Choroid plexus epithelial cell (primary cell): ENCODE measurements around the gene ADA.

Source experiments
- DNase-seq: peaks from one replicate; pipeline ENCODE4 v3.0.0-alpha.2; 2010; ENCODE audit warnings: low read depth
- H3K4me3 ChIP-seq: 2 replicates; pipeline ENCODE4 v1.5.1; 2011; ENCODE audit warnings: low read depth, mild to moderate bottlenecking, control low read depth, low read length, moderate library complexity
- TF ChIP-seq, protein P1 (sequence below): conservative IDR thresholded peaks from 2 replicates; pipeline ENCODE4 v1.5.1; 2011; ENCODE audit warnings: low read depth, mild to moderate bottlenecking, control low read depth, inconsistent platforms, low read length, moderate library complexity

The ADA gene

DNA sequence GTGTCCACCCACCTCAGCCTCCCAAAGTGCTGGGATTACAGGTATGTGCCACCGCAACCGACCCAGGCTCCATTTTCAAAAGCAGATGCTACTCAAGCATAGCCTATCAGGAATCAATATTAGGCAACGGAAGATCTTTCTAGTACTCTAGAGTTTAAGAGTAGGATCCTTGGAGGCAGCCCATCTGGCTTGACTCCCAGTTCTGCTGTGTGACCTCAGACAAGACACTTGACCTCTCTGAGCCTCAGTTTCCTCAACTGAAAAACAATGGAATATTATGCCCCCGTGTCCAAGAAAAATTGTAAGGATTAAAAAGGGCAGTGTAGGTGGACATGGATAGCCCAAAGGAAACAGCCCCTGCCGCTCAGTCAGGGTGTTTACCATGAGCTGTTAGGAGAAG is 14.5 kb downstream of the ADA start:
- no peak overlapping the region for H3K4me3 ChIP-seq
- DNase-seq: no peak
- TF ChIP-seq, protein P1, sequence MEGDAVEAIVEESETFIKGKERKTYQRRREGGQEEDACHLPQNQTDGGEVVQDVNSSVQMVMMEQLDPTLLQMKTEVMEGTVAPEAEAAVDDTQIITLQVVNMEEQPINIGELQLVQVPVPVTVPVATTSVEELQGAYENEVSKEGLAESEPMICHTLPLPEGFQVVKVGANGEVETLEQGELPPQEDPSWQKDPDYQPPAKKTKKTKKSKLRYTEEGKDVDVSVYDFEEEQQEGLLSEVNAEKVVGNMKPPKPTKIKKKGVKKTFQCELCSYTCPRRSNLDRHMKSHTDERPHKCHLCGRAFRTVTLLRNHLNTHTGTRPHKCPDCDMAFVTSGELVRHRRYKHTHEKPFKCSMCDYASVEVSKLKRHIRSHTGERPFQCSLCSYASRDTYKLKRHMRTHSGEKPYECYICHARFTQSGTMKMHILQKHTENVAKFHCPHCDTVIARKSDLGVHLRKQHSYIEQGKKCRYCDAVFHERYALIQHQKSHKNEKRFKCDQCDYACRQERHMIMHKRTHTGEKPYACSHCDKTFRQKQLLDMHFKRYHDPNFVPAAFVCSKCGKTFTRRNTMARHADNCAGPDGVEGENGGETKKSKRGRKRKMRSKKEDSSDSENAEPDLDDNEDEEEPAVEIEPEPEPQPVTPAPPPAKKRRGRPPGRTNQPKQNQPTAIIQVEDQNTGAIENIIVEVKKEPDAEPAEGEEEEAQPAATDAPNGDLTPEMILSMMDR: no peak

DNA sequence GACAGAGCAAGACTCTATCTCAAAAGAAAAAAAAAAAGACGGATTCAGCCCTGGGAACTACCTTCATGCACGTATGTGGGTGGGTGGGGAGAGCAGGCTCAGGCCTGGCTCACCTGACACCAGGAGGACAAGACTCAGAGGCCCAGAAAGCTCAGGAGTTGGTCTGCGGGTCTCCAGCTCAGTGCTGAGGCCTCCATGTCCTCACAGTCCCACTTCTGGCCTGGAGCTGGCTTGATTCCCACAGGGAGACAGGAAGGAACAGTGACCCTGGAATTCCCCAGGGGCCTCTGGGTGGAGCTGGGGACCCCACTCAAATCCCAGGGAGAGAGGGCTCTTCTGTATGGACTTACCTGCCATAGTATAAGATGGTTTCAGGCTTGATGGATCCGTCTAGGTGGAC is 15.6 kb downstream of the ADA start:
- DNase-seq: no peak
- TF ChIP-seq, protein P1: no peak
- no peak overlapping the region for H3K4me3 ChIP-seq

DNA sequence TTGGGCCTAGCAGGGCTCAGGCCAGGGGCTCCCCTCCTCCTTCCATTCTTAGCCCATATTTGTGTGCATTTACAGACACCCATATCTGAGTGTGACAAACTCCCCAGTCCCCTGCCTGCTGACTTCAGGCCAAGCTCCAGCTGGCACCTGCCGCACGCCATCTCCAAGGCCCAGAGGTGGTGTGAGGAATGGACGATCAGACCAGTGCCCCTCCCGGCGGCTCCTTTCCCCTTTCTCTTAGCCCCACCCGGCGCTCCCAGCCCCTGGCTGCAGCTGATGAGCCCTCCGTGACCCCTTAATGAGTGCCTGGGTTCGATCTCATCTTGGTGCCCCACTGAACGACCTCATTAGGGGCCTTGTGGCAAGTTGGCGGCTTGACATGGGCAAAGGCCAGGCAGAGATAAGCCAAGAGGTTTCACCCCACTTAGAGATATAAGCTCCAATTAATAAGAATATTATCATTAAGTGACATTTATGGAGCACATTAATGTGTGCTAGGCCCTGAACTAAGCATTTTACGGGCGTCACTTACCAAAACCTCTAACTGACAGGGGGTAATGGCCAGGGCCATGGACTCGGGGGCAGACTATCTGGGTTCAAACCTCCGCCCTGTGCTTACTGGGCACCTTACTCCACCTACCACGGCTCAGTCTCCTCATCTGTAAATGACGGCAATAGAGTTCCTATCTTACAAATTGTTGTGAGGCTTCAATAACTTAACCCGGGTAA is 17.5 kb downstream of the ADA start:
- DNase-seq: no peak
- TF ChIP-seq, protein P1: no peak
- no peak overlapping the region for H3K4me3 ChIP-seq

DNA sequence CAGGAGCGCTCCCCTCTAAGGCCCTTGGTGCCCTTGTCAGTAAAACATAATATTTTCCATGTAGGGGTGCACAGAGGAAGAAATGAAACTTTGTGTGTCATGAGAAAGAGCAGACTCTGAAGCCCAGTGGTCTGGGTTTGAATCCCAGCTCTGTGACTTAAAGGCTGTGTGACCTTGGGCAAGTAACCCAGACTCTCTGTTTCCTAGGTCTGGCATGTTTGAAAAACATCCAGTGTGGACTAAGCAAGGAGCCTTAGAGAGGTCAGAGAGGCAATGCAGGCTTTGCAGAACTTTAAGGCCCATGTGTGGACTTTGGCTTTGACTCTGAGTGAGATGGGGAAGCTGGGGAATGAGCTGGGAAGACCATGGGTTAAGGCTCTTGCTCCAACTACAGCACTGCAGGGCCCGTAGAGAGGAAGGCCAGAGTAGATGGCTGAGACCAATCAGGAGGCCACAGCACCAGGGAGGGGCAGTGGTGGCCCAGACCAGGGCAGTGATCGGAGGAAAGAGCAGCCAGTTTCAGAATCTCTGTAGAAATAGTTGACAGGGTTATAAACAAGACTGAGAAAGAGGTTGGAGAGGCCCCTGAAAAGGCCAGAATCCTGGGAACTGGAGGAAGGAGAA is 18.2 kb downstream of the ADA start:
- H3K4me3 ChIP-seq: no peak overlapping the region
- no peak for DNase-seq
- TF ChIP-seq, protein P1: no peak

DNA sequence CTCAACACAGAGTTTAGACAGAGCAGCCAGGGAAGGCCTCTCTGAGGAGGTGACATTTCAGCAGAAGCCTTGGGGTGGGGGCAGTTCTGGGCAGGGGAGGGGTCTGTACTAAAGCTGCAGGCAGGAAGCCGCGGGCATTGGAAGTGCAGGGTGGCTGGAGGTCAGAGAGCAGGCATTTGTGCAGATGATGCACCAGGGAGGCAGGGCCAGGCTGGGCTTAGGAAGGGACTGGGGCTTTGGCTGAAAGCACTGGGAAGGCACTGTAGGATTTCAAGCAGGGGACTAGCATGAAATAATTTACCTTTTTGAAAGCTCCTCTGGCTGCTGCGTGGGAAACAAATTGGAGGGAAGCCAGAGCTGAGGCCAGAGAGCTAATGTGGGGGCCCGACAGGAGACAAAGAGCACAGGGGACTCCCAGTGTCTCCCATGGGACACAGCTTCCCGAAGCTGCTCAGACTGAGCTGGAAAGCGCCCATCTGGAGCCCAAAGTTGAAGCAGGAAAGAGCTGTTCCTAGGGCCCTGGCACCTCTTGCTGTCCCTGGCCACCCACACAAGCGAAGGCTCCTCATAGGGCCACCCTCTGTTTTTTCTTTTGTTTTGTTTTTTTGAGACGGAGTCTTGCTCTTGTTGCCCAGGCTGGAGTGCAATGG is 19.3 kb downstream of the ADA start:
- no peak for DNase-seq
- TF ChIP-seq, protein P1: no peak
- H3K4me3 ChIP-seq: no peak overlapping the region

DNA sequence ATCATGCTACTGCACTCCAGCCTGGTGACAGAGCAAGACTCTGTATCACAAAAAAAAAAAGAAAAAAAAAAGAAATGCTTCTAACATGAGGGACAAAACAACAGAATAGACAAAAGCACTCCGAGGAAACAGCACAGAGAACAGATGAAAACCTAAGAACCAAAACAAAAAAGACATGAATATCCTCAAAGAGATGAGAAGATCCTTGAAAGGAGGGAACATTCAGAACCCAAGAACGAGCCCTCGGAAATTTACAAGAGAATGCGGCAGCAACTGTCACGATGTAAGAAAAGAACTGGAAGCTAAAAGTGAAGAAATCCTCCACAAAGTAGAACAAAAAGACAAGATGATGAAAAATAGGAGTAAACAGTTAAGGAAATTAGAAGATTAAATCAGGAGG is 21.2 kb downstream of the ADA start:
- no peak overlapping the region for H3K4me3 ChIP-seq
- TF ChIP-seq, protein P1: no peak

DNA sequence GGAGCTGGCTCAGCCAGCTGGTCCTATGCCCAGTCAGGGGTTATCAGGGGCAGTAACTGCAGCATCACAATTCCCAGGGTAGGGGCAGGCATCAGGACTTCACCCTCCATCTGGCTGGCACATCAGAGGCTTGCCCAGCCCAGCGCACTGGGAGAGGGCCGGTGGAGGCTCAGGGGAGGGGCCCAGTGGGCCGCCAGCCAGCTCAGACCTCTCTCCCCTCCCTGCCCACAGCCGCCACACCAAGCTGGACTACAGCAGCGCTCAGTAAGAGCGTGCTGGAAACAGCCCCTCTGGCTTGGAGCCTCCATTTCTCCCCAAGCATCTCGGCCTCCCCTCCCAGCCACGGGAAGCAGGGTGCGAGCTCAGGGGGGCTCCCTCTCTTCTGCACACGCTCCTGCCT is 22.0 kb downstream of the ADA start:
- DNase-seq: no peak
- TF ChIP-seq, protein P1: no peak
- no peak overlapping the region for H3K4me3 ChIP-seq

More for the DNA sequence above, 21.2 kb downstream of the ADA start:
- no peak for DNase-seq
